Heart right ventricle (tissue), 16 donors: ENCODE data around the gene NFIB. TPM values are rescaled to one million over a fixed set of nuclear protein-coding genes. Genes with fewer than 3 reads are reported as not detected.

Experiments
- ATAC-seq, 8 donors: fragments of 200-7000 bp; cut with Tn5 transposase; one replicate each; pipeline ENCODE4 v1.9.1; 2020; ENCODE audit warnings: mild to moderate bottlenecking in 8 of 8, moderate library complexity in 8 of 8, moderate number of reproducible peaks in 1 of 8
- DNase-seq, 2 donors: peaks; one replicate each; pipeline ENCODE4 v3.0.0-alpha.2; 2020
- H3K27ac ChIP-seq, 10 donors: fragments of 200-600 bp; sonication (generic) in 2 of 10; one replicate each; pipeline versions ENCODE4 v1.5.0 to v1.8.0; 2020 to 2022; ENCODE audit warnings: mild to moderate bottlenecking in 3 of 10
- H3K27me3 ChIP-seq, 7 donors: fragments of 200-600 bp; one replicate each; pipeline ENCODE4 v1.8.0; 2021 to 2022; ENCODE audit warnings: mild to moderate bottlenecking in 2 of 7
- H3K36me3 ChIP-seq, 9 donors: fragments of 200-600 bp; sonication (generic) in 1 of 9; one replicate each; pipeline versions ENCODE4 v1.5.0 to v1.8.0; 2020 to 2022; ENCODE audit warnings: mild to moderate bottlenecking in 2 of 9
- H3K4me1 ChIP-seq, 9 donors: fragments of 200-600 bp; sonication (generic) in 1 of 9; one replicate each; pipeline versions ENCODE4 v1.5.0 to v1.8.0; 2020 to 2022; ENCODE audit warnings: mild to moderate bottlenecking in 4 of 9
- H3K4me3 ChIP-seq, 10 donors: fragments of 200-600 bp; sonication (generic) in 2 of 10; one replicate each; pipeline versions ENCODE4 v1.5.0 to v1.8.0; 2020 to 2022; ENCODE audit warnings: mild to moderate bottlenecking in 7 of 10, moderate library complexity in 2 of 10
- H3K9me3 ChIP-seq, 11 donors: fragments of 200-600 bp in 10 of 11; sonication (generic) in 2 of 11; one replicate each; pipeline versions ENCODE4 v1.5.0 to v1.8.0; 2013 to 2022; ENCODE audit warnings: mild to moderate bottlenecking in 2 of 11, control low read depth in 1 of 11, moderate library complexity in 1 of 11
- WGBS, 2 donors: extraction: QIAGEN DNeasy Blood & Tissue Kit; methylation state at CpG; one replicate each; pipeline ENCODE4 v1.1.7; 2013; ENCODE audit warnings: inconsistent platforms in 1 of 2; 5-methylcytosine and 5-hydroxymethylcytosine counted together
- intact Hi-C, 10 donors: fragments of 100-400 bp; cut with DNase I; formaldehyde crosslinking; loops; one replicate each; pipeline versions ENCODE4 v1.11.1 to v1.14.2; 2022
- polyA plus RNA-seq, 2 donors: library from polyadenylated mRNA; stranded (reverse); fragments of 200-250 nt; gene quantifications; one replicate each; pipeline ENCODE4 v1.2.3, GENCODE V29; 2013
- total RNA-seq, 10 donors: library from RNA; stranded (reverse); fragmentation: NEBNext Ultra II Directional in 3 of 10; extraction: Animal tissue kit (Norgen Biotek cat#: 25700) in 3 of 10; gene quantifications; one replicate each; pipeline versions ENCODE4 v1.2.1 to v1.2.4, GENCODE V29; 2021 to 2023
- TF ChIP-seq, protein P1 (sequence below), 9 donors: fragments of 200-600 bp; sonication (generic) in 2 of 9; IDR thresholded peaks; one replicate each; pipeline versions ENCODE4 v1.5.0 to v1.8.0; 2021 to 2022; ENCODE audit warnings: antibody characterized with exemption in 9 of 9, mild to moderate bottlenecking in 5 of 9, moderate library complexity in 1 of 9
- donor health status: Arrhythmogenic right ventricular cardiomyopathy.
- donor health status: ischemic (EF 13 %, LVEDD 7.1; RV severe dilation, severe dysfunction).
- donor health status: healthy with polysubstance abuse.
- donor health status: DM: no; HTN: yes; CAD: no.
- donor health status: DM: no; HTN: no; CAD: no.
- donor health status: ischemic (EF 25% LVEDD 6.9; RV normal size, moderate dysfunction).
- donor health status: ischemic (EF 25% LVEDD 5.7; RV mildly dilated, moderate dysfunction).
- donor health status: healthy.
- donor health status: DM: yes; HTN: yes; CAD: no.
- donor health status: Ischemic cardiomyopathy.
- donor health status: ischemic (EF 35%, LVEDD 5.7; RV mildly dilated, moderate dysfunction).
- donor health status: nonischemic (EF 11% LVEDD 7.7; RV severe dilation, severe dysfunction).
- donor health status: DM: yes; HTN: yes; CAD: no.
- donor health status: PGD.
- donor health status: ischemic (EF 29% LVEDD 5.4; RV normal size, mild dysfunction).
- donor health status: nonischemic (EF 23%, LVEDD 6.1; RV moderate dilation, normal function).

NFIB gene
- total and polyA plus RNA-seq, 12 donors: 16.7 to 145 (median 124) TPM

DNA sequence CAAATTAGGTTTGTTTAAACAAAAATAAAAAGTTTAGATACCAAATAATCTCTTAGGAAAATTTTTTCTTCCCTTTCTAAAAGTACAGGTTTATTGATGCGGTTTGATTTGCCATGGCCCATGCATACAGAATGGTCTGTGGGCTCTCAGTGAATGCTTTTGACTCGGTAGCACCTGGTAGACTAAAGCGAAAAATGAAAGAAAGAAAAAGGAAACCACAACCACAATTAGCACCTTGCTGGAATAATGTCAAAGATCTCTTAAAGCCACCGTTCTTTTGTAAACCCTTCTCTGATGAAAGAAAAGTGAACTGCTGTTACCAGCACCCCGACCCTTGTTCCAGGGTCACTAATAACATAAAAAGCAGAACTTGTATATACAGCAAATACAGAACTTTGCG is 157.9 kb downstream of the NFIB start:
- no peak for ATAC-seq
- 74 to 76% methylated on average over 6 of the region's 6 CpGs for WGBS, 2 donors
- H3K4me1 ChIP-seq: peaks cover 3 to 100% (median 68%) of the 10 kb centered on the region in 9 donors
- H3K36me3 ChIP-seq: peaks cover 0 to 9% (median 0%) of the 10 kb centered on the region in 9 donors
- TF ChIP-seq, protein P1, sequence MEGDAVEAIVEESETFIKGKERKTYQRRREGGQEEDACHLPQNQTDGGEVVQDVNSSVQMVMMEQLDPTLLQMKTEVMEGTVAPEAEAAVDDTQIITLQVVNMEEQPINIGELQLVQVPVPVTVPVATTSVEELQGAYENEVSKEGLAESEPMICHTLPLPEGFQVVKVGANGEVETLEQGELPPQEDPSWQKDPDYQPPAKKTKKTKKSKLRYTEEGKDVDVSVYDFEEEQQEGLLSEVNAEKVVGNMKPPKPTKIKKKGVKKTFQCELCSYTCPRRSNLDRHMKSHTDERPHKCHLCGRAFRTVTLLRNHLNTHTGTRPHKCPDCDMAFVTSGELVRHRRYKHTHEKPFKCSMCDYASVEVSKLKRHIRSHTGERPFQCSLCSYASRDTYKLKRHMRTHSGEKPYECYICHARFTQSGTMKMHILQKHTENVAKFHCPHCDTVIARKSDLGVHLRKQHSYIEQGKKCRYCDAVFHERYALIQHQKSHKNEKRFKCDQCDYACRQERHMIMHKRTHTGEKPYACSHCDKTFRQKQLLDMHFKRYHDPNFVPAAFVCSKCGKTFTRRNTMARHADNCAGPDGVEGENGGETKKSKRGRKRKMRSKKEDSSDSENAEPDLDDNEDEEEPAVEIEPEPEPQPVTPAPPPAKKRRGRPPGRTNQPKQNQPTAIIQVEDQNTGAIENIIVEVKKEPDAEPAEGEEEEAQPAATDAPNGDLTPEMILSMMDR (IDR thresholded peaks at IDR 0.05): no peak
- no peaks in the 10 kb centered on the region for H3K9me3 ChIP-seq
- no peak for DNase-seq
- H3K4me3 ChIP-seq: no peak overlapping the region
- H3K27me3 ChIP-seq: no peaks in the 10 kb centered on the region
- intact Hi-C loops: loop anchor here in 3 of 10 donors (5.0 to 10.0 kb wide), 3 partner anchors 41 to 159 kb away; partner anchors contain the start of gene NFIB (in 1 of the 3)
- peak overlapping the region in 6 of 10 donors; percentile 2 to 41 (median 8) for H3K27ac ChIP-seq

DNA sequence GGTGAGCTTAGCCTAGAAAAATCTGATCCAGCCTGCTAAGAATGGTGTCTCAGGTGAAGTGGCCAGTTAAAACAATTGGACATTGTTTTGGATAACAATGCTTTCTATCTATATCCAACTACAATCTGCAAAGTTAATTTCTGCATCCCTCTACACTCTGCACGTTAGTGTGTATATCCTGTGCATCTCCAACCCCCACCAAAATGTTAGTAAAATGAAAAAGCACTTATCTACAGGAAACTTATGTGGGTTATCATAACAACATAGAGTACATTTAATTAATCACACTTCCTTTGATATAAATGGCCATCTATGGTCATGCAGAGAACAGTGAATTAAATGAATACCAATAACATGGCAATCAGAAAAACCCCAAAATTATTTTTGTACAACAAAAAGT is 158.7 kb downstream of the NFIB start:
- H3K9me3 ChIP-seq: no peaks in the 10 kb centered on the region
- TF ChIP-seq, protein P1 (IDR thresholded peaks at IDR 0.05): no peak
- 27 to 30% methylated on average over 1 of the region's 1 CpG for WGBS, 2 donors
- no peak for DNase-seq
- H3K36me3 ChIP-seq: peaks cover 0 to 9% (median 0%) of the 10 kb centered on the region in 9 donors
- H3K27ac ChIP-seq: peak overlapping the region in 5 of 10 donors; percentile 2 to 43 (median 13)
- peaks cover 3 to 97% (median 62%) of the 10 kb centered on the region in 9 donors for H3K4me1 ChIP-seq
- H3K4me3 ChIP-seq: no peak overlapping the region
- peak in 6 of 8 donors; percentile 53 to 75 (median 70) for ATAC-seq
- intact Hi-C loops: loop anchor here in 3 of 10 donors (5.0 to 10.0 kb wide), 3 partner anchors 42 to 160 kb away; partner anchors contain the start of gene NFIB (in 1 of the 3)
- H3K27me3 ChIP-seq: no peaks in the 10 kb centered on the region

DNA sequence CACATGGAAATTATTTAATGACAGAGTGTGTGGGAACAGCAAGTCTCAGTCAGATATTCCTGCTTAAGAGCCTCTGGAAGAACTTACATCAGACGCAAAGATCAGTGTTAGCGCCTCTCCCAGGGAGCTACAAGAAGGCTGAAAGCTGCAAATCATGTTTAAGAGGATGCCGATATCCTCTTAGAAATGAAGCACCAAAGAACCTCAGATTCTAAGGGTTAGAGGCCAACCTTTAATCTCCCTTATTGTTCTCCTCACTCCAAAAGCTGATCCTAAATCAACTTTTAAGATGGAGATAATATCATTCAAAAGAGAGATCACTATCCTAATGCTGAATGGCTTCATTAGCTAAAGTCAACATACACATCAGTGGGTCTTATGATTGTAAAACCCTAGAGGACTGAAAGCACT is 160.6 kb downstream of the NFIB start:
- Histone ChIP-seq H3K4me3 (no peak overlapping the region), H3K9me3 (no peaks in the 10 kb centered on the region), H3K27ac (peak overlapping the region in 7 of 10 donors; percentile 5 to 41 (median 36)), H3K27me3 (no peaks in the 10 kb centered on the region), H3K4me1 (peaks cover 3 to 78% (median 54%) of the 10 kb centered on the region in 9 donors), H3K36me3 (peaks cover 0 to 14% (median 0%) of the 10 kb centered on the region in 9 donors)
- TF ChIP-seq, protein P1 (IDR thresholded peaks at IDR 0.05): no peak
- intact Hi-C loops: loop anchor here in 3 of 10 donors (5.0 to 10.0 kb wide), 3 partner anchors 34 to 161 kb away; partner anchors contain the start of gene NFIB (in 1 of the 3)
- ATAC-seq (peak in 1 of 8 donors; percentile 60), DNase-seq (no peak)
- WGBS, 2 donors: 38 to 46% methylated on average over 3 of the region's 3 CpGs

DNA sequence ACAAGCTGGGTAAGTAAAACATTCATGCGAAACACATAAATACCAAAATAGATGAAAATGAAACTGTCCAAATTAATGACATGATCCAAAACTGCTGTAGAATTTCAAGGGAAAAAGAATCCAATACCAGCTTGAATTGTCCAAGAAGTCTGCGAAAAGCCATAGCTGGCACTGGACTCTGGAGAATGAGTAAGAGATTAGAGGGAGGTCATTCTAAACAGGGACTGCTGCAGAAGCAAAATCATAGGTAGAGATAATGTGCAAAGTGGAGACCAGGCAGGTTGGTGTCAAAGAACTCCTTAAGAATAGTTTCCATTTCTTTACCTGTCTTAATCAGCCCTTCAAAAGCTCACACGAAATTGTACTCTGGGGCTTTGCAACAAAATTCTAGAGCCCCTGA is 162.5 kb downstream of the NFIB start:
- H3K36me3 ChIP-seq: peaks cover 0 to 24% (median 0%) of the 10 kb centered on the region in 9 donors
- no peak overlapping the region for H3K4me3 ChIP-seq
- peak overlapping the region in 1 of 10 donors; percentile 34 for H3K27ac ChIP-seq
- intact Hi-C loops: loop anchor here in 3 of 10 donors (5.0 to 10.0 kb wide), 3 partner anchors 36 to 163 kb away; partner anchors contain the start of gene NFIB (in 1 of the 3)
- DNase-seq (no peak), ATAC-seq (peak in 1 of 8 donors; percentile 23)
- H3K27me3 ChIP-seq: no peaks in the 10 kb centered on the region
- no peaks in the 10 kb centered on the region for H3K9me3 ChIP-seq
- WGBS, 2 donors: 52 to 61% methylated on average over 3 of the region's 3 CpGs
- TF ChIP-seq, protein P1 (IDR thresholded peaks at IDR 0.05): no peak
- peaks cover 3 to 61% (median 45%) of the 10 kb centered on the region in 9 donors for H3K4me1 ChIP-seq
